Liver (tissue), 9 donors: Measurements from ENCODE around the gene OSER1. TPM values are rescaled to one million over a fixed set of nuclear protein-coding genes. Genes with fewer than 3 reads are reported as not detected.

Experiments
- DNase-seq: peaks from one replicate; pipeline ENCODE4 v3.0.0-alpha.2; 2017; ENCODE audit warnings: low spot score
- H3K27ac ChIP-seq, 2 donors: one replicate each; pipeline ENCODE4 v1.7.0; 2013; ENCODE audit warnings: inconsistent platforms in 2 of 2, low read length in 2 of 2, control low read depth in 1 of 2, low read depth in 1 of 2, mild to moderate bottlenecking in 1 of 2
- H3K27me3 ChIP-seq, 4 donors: one replicate each; pipeline versions ENCODE4 v1.6.1 to v1.7.0; 2013; ENCODE audit warnings: low read length in 3 of 4, inconsistent platforms in 1 of 4, mild to moderate bottlenecking in 1 of 4, moderate library complexity in 1 of 4; ENCODE audit not compliant: control insufficient read depth in 4 of 4, insufficient read depth in 4 of 4
- H3K36me3 ChIP-seq, 4 donors: one replicate each; pipeline versions ENCODE4 v1.6.1 to v1.7.0; 2013; ENCODE audit warnings: low read length in 3 of 4, mild to moderate bottlenecking in 3 of 4, low read depth in 1 of 4, moderate library complexity in 1 of 4; ENCODE audit not compliant: control insufficient read depth in 4 of 4, insufficient read depth in 3 of 4
- H3K4me1 ChIP-seq, 4 donors: one replicate each; pipeline versions ENCODE4 v1.6.1 to v1.7.0; 2013; ENCODE audit warnings: low read length in 3 of 4, mild to moderate bottlenecking in 3 of 4, moderate library complexity in 1 of 4; ENCODE audit not compliant: control insufficient read depth in 4 of 4, insufficient read depth in 4 of 4
- H3K4me3 ChIP-seq, 3 donors: one replicate each; pipeline versions ENCODE4 v1.6.1 to v1.7.0; 2013; ENCODE audit warnings: low read length in 3 of 3, control low read depth in 1 of 3, low read depth in 1 of 3, mild to moderate bottlenecking in 1 of 3
- H3K9ac ChIP-seq, 2 donors: one replicate each; pipeline ENCODE4 v1.7.0; 2013; ENCODE audit warnings: low read length in 2 of 2, mild to moderate bottlenecking in 2 of 2, moderate library complexity in 2 of 2, control low read depth in 1 of 2, low read depth in 1 of 2
- H3K9me3 ChIP-seq, 4 donors: one replicate each; pipeline versions ENCODE4 v1.6.1 to v1.7.0; 2013; ENCODE audit warnings: low read length in 3 of 4; ENCODE audit not compliant: control insufficient read depth in 4 of 4
- EGR1 ChIP-seq, 2 donors: IDR thresholded peaks; 2 replicates each; pipeline ENCODE4 v1.6.1; 2016 to 2018; ENCODE audit warnings: antibody characterized with exemption in 2 of 2, low read depth in 2 of 2
- FOXA1 ChIP-seq: IDR thresholded peaks from 2 replicates; pipeline ENCODE4 v1.6.1; 2016; ENCODE audit warnings: antibody characterized with exemption
- FOXA2 ChIP-seq: IDR thresholded peaks from 2 replicates; pipeline ENCODE4 v1.6.1; 2016; ENCODE audit warnings: antibody characterized with exemption
- HNF4G ChIP-seq: IDR thresholded peaks from 2 replicates; pipeline ENCODE4 v1.6.1; 2016; ENCODE audit warnings: antibody characterized with exemption
- JUND ChIP-seq, 2 donors: IDR thresholded peaks; 2 replicates each; pipeline ENCODE4 v1.6.1; 2016; ENCODE audit warnings: antibody characterized with exemption in 2 of 2
- SP1 ChIP-seq: IDR thresholded peaks from 2 replicates; pipeline ENCODE4 v1.6.1; 2018; ENCODE audit warnings: antibody characterized with exemption, mild to moderate bottlenecking
- TAF1 ChIP-seq: conservative IDR thresholded peaks from 2 replicates; pipeline ENCODE4 v1.6.1; 2016; ENCODE audit warnings: antibody characterized with exemption, mild to moderate bottlenecking
- YY1 ChIP-seq: IDR thresholded peaks from 2 replicates; pipeline ENCODE4 v1.6.1; 2016; ENCODE audit warnings: antibody characterized with exemption, mild to moderate bottlenecking
- WGBS: extraction: QIAGEN DNeasy Blood & Tissue Kit; methylation state at CpG from one replicate; pipeline ENCODE4 v1.1.7; 2013; 5-methylcytosine and 5-hydroxymethylcytosine counted together
- polyA plus RNA-seq, 2 donors: library from polyadenylated mRNA; stranded (reverse) in 1 of 2; unstranded in 1 of 2; fragments of 200-250 nt in 1 of 2; fragments of >200 nt in 1 of 2; fragmentation: Nextera tagmentation in 1 of 2; extraction: Ambion mirVana in 1 of 2; gene quantifications; one replicate each; pipeline versions ENCODE4 v1.2.1 to v1.2.3, GENCODE V29; 2013 to 2015
- total RNA-seq, 2 donors: library from RNA; depleted of rRNA; stranded (reverse); fragments of >200 nt; gene quantifications; one replicate each; pipeline ENCODE4 v1.2.3, GENCODE V29; 2014
- TF ChIP-seq, protein P1 (sequence below): IDR thresholded peaks from 2 replicates; pipeline ENCODE4 v1.6.1; 2016; ENCODE audit warnings: antibody characterized with exemption
- TF ChIP-seq, protein P2 (sequence below): IDR thresholded peaks from 2 replicates; pipeline ENCODE4 v1.6.1; 2016; ENCODE audit warnings: antibody characterized with exemption, mild to moderate bottlenecking
- TF ChIP-seq, protein P3 (sequence below): IDR thresholded peaks from 2 replicates; pipeline ENCODE4 v1.6.1; 2016; ENCODE audit warnings: antibody characterized with exemption
- TF ChIP-seq, protein P4 (sequence below): fragments of 150-350 bp; IDR thresholded peaks from 2 replicates; pipeline ENCODE4 v1.5.1; 2017; ENCODE audit warnings: improper control_type of control experiment, low read depth, low read length; ENCODE audit not compliant: missing input control
- donor health status: healthy.
- donor health status: healthy.
- donor health status: healthy.
- donor health status: healthy.
- donor health status: healthy.

The OSER1 gene
- total and polyA plus RNA-seq, 4 donors, result 12.6 to 20.2 (median 14.6) TPM

DNA sequence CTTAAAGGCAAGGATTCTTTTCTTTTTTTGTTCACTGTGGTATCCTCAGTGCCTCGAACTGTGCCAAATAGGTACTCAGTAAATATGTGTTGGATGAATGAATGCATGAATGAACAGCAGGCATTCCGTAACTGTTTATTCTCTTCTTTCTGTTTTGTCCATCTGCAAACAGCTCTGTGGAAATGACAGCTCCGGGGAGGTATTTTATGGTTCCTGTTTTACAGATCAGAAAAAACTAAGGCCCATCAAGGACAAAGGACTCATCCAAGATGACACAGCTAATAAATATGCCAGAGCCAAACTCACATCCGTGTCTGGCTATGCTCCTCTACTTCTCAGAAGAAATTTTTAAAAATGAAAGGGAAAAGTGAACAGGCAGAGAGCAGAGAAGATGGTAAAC is 44.6 kb downstream of the OSER1 start:
- no peak overlapping the region for H3K9ac ChIP-seq
- no peak overlapping the region for H3K4me3 ChIP-seq
- no peak for DNase-seq
- H3K9me3 ChIP-seq, result peaks cover 0 to 2% (median 0%) of the 10 kb centered on the region in 4 donors
- H3K27ac ChIP-seq, result no peak overlapping the region
- H3K27me3 ChIP-seq, result no peaks in the 10 kb centered on the region
- TF ChIP-seq, protein P1, sequence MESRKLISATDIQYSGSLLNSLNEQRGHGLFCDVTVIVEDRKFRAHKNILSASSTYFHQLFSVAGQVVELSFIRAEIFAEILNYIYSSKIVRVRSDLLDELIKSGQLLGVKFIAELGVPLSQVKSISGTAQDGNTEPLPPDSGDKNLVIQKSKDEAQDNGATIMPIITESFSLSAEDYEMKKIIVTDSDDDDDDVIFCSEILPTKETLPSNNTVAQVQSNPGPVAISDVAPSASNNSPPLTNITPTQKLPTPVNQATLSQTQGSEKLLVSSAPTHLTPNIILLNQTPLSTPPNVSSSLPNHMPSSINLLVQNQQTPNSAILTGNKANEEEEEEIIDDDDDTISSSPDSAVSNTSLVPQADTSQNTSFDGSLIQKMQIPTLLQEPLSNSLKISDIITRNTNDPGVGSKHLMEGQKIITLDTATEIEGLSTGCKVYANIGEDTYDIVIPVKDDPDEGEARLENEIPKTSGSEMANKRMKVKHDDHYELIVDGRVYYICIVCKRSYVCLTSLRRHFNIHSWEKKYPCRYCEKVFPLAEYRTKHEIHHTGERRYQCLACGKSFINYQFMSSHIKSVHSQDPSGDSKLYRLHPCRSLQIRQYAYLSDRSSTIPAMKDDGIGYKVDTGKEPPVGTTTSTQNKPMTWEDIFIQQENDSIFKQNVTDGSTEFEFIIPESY, result no peak
- no peak for TF ChIP-seq FOXA1
- no peak for TF ChIP-seq JUND (IDR thresholded peaks at IDR 0.05)
- TF ChIP-seq TAF1, result no peak
- TF ChIP-seq, protein P2, sequence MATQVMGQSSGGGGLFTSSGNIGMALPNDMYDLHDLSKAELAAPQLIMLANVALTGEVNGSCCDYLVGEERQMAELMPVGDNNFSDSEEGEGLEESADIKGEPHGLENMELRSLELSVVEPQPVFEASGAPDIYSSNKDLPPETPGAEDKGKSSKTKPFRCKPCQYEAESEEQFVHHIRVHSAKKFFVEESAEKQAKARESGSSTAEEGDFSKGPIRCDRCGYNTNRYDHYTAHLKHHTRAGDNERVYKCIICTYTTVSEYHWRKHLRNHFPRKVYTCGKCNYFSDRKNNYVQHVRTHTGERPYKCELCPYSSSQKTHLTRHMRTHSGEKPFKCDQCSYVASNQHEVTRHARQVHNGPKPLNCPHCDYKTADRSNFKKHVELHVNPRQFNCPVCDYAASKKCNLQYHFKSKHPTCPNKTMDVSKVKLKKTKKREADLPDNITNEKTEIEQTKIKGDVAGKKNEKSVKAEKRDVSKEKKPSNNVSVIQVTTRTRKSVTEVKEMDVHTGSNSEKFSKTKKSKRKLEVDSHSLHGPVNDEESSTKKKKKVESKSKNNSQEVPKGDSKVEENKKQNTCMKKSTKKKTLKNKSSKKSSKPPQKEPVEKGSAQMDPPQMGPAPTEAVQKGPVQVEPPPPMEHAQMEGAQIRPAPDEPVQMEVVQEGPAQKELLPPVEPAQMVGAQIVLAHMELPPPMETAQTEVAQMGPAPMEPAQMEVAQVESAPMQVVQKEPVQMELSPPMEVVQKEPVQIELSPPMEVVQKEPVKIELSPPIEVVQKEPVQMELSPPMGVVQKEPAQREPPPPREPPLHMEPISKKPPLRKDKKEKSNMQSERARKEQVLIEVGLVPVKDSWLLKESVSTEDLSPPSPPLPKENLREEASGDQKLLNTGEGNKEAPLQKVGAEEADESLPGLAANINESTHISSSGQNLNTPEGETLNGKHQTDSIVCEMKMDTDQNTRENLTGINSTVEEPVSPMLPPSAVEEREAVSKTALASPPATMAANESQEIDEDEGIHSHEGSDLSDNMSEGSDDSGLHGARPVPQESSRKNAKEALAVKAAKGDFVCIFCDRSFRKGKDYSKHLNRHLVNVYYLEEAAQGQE, result no peak
- TF ChIP-seq, protein P3, sequence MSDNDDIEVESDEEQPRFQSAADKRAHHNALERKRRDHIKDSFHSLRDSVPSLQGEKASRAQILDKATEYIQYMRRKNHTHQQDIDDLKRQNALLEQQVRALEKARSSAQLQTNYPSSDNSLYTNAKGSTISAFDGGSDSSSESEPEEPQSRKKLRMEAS, result no peak
- WGBS, result 63% methylated on average over 4 of the region's 4 CpGs
- H3K4me1 ChIP-seq, result no peaks in the 10 kb centered on the region
- no peaks in the 10 kb centered on the region for H3K36me3 ChIP-seq

DNA sequence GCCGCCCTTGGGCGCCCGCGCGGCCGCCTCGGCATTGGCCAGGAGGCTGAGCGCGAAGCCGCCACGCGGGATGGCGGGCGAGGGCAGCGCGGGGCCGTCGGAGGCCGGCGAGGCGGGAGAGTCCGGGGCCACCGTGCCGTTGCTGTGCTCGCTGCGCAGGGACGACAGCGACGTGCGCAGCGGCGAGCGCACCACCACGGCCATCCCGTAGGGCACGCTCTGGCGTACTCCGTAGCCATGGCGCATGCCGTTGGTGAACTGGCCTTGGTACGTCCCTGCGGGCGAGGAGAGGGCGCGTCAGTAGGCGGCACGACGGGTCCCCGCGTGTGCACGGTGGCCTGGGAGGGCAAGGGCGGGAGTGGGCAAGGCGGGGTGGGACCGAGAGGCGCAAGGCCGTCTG is 50.4 kb downstream of the OSER1 start:
- Histone ChIP-seq H3K27ac (no peak overlapping the region), H3K4me1 (no peaks in the 10 kb centered on the region), H3K4me3 (no peak overlapping the region), H3K27me3 (peaks cover 0 to 5% (median 0%) of the 10 kb centered on the region in 4 donors), H3K36me3 (no peaks in the 10 kb centered on the region), H3K9ac (no peak overlapping the region), H3K9me3 (peaks cover 0 to 3% (median 0%) of the 10 kb centered on the region in 4 donors)
- TF ChIP-seq, protein P1, result no peak
- TF ChIP-seq YY1, result no peak
- TF ChIP-seq FOXA1, result no peak
- TF ChIP-seq, protein P4, sequence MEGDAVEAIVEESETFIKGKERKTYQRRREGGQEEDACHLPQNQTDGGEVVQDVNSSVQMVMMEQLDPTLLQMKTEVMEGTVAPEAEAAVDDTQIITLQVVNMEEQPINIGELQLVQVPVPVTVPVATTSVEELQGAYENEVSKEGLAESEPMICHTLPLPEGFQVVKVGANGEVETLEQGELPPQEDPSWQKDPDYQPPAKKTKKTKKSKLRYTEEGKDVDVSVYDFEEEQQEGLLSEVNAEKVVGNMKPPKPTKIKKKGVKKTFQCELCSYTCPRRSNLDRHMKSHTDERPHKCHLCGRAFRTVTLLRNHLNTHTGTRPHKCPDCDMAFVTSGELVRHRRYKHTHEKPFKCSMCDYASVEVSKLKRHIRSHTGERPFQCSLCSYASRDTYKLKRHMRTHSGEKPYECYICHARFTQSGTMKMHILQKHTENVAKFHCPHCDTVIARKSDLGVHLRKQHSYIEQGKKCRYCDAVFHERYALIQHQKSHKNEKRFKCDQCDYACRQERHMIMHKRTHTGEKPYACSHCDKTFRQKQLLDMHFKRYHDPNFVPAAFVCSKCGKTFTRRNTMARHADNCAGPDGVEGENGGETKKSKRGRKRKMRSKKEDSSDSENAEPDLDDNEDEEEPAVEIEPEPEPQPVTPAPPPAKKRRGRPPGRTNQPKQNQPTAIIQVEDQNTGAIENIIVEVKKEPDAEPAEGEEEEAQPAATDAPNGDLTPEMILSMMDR, result no peak
- TF ChIP-seq, protein P2, result no peak
- TF ChIP-seq EGR1 (IDR thresholded peaks at IDR 0.05; ENCODE audit: low read depth in 2 of 2), result no peak
- no peak for TF ChIP-seq TAF1
- TF ChIP-seq JUND (IDR thresholded peaks at IDR 0.05), result no peak
- TF ChIP-seq FOXA2, result no peak
- TF ChIP-seq SP1, result no peak
- no peak for TF ChIP-seq HNF4G
- no peak for DNase-seq
- WGBS, result 52% methylated on average over 56 of the region's 56 CpGs
